ENCODE measurements around the gene CGGBP1. TPM values are rescaled to one million over a fixed set of nuclear protein-coding genes. Genes with fewer than 3 reads are reported as not detected.

The CGGBP1 gene
- total and polyA plus RNA-seq, 10 donors: 44.0 to 130 (median 77.7) TPM

GRCh38 chr3:88093266-88093665 is 34.5 kb upstream of the CGGBP1 start:
- 92 to 96% (median 95%) methylated on average over 1 of the region's 1 CpG for WGBS, 5 donors
- intact Hi-C loops (cut with DNase I; ENCODE audit: low total_unique reads): no loop called here
- no peak for TF ChIP-seq POLR2A (IDR thresholded peaks at IDR 0.05)
- TF ChIP-seq POLR2AphosphoS5 (IDR thresholded peaks at IDR 0.05): no peak
- no peak for TF ChIP-seq CTCF (IDR thresholded peaks at IDR 0.05 in 8 of 11, conservative IDR thresholded peaks at IDR 0.05 in 3 of 11)

DNA sequence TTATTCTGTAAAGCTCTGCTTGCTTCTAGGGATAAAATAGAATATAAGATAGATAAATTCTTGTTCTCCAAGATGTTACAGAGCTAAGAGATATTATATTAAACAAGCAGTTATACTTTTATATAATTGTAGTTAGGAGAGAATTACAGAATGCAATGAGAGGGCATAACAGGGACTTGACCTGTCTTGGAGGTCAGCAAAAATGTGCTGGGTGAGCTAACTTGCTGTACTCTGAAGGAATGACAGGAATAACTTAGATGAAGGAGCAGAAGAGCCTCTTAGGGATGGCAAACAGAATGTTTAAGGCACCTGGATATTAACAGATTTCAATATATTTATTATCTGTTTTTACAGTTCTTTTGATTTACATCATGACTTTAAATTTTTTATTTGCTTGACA is 33.5 kb upstream of the CGGBP1 start:
- Histone ChIP-seq H3K9me3 (peaks cover 0 to 10% (median 3%) of the 10 kb centered on the region in 8 donors), H3K4me3 (no peak overlapping the region), H3K27ac (no peak overlapping the region), H3K27me3 (replicated peaks in 1 of 7) (no peaks in the 10 kb centered on the region), H3K36me3 (peaks cover 0 to 63% (median 8%) of the 10 kb centered on the region in 6 donors), H3K4me1 (no peaks in the 10 kb centered on the region)
- DNase-seq: no peak
- TF ChIP-seq CTCF (IDR thresholded peaks at IDR 0.05 in 8 of 11, conservative IDR thresholded peaks at IDR 0.05 in 3 of 11) (no peak), POLR2AphosphoS5 (IDR thresholded peaks at IDR 0.05) (no peak), POLR2A (IDR thresholded peaks at IDR 0.05) (no peak)
- intact Hi-C loops (cut with DNase I; ENCODE audit: low total_unique reads): no loop called here

More at GRCh38 chr3:88093266-88093665, 34.5 kb upstream of the CGGBP1 start:
- Histone ChIP-seq H3K27me3 (replicated peaks in 1 of 7) (no peaks in the 10 kb centered on the region), H3K36me3 (peaks cover 0 to 57% (median 0%) of the 10 kb centered on the region in 6 donors), H3K4me3 (no peak overlapping the region), H3K9me3 (peaks cover 0 to 10% (median 3%) of the 10 kb centered on the region in 8 donors), H3K27ac (no peak overlapping the region), H3K4me1 (no peaks in the 10 kb centered on the region)
- DNase-seq: no peak

DNA sequence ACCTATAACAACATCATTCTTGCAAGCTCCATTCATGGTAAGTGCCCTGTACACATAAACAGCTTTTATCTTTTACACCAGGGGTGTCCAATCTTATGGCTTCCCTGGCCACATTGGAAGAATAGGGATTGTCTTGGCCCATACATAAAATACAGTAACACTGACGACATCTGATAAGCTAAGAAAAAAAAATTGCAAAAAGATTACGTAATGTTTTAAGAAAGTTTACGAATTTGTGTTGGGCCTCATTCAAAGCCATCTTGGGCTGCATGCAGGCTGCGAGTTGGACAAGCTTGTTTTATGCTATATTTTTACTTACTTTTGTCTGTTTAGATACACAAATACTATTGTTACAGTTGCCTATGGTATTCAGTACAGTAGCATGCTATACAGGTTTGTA is 31.9 kb upstream of the CGGBP1 start:
- H3K4me1 ChIP-seq: no peaks in the 10 kb centered on the region
- no peaks in the 10 kb centered on the region for H3K27me3 ChIP-seq (replicated peaks in 1 of 7)
- intact Hi-C loops (cut with DNase I; ENCODE audit: low total_unique reads): no loop called here
- H3K36me3 ChIP-seq: peaks cover 0 to 73% (median 13%) of the 10 kb centered on the region in 6 donors
- H3K9me3 ChIP-seq: peaks cover 0 to 10% (median 3%) of the 10 kb centered on the region in 8 donors
- WGBS, 5 donors: 74 to 86% (median 83%) methylated on average over 4 of the region's 4 CpGs
- H3K4me3 ChIP-seq: no peak overlapping the region
- DNase-seq: no peak
- no peak overlapping the region for H3K27ac ChIP-seq
- TF ChIP-seq POLR2A (IDR thresholded peaks at IDR 0.05) (no peak), CTCF (IDR thresholded peaks at IDR 0.05 in 8 of 11, conservative IDR thresholded peaks at IDR 0.05 in 3 of 11) (no peak), POLR2AphosphoS5 (IDR thresholded peaks at IDR 0.05) (no peak)

DNA sequence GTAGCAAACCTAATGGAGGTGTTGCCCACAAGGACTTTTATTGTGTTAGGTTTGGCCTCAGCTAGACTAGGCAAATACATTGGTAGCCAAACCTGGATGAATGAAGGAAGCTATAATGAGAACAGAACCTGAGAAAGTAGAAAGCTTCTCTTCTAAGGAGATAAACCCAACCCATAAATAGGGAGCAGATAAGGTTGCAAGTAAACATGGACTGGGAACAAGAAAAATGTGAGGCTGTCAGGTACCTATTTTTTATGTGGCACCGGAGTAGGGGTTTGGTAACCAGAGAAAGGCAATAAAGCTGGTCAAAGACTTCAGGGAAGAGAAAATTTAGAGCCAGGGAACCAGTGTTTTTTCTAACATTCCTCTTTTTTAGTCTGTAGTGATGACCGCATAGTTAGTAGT is 25.3 kb upstream of the CGGBP1 start:
- peaks cover 0 to 2% (median 0%) of the 10 kb centered on the region in 8 donors for H3K9me3 ChIP-seq
- DNase-seq: no peak
- WGBS, 5 donors: 90 to 98% (median 96%) methylated on average over 2 of the region's 2 CpGs
- H3K4me3 ChIP-seq: no peak overlapping the region
- peaks cover 0 to 42% (median 13%) of the 10 kb centered on the region in 6 donors for H3K36me3 ChIP-seq
- intact Hi-C loops (cut with DNase I; ENCODE audit: low total_unique reads): no loop called here
- H3K4me1 ChIP-seq: peaks cover 0 to 24% (median 0%) of the 10 kb centered on the region in 6 donors
- no peak overlapping the region for H3K27ac ChIP-seq
- H3K27me3 ChIP-seq (replicated peaks in 1 of 7): no peaks in the 10 kb centered on the region
- TF ChIP-seq POLR2A (IDR thresholded peaks at IDR 0.05) (no peak), POLR2AphosphoS5 (IDR thresholded peaks at IDR 0.05) (no peak), CTCF (IDR thresholded peaks at IDR 0.05 in 8 of 11, conservative IDR thresholded peaks at IDR 0.05 in 3 of 11) (no peak)
